HFFc6 (cell line): ENCODE data around the gene HEPH. TPM values are rescaled to one million over a fixed set of nuclear protein-coding genes. Genes with fewer than 3 reads are reported as not detected.
"Not testable (repeated sequence)": the region's sequence is repeated elsewhere in the genome, so short reads cannot be mapped to it uniquely, and the experiment has no call there.

ENCODE experiments used
- DNase-seq: peaks from one replicate; pipeline ENCODE4 v3.0.0-alpha.2; 2018
- H3K27ac Mint-ChIP-seq: 2 replicates; pipeline ENCODE4 v1.8.0; 2020; ENCODE audit warnings: mild to moderate bottlenecking, mixed read lengths
- H3K27me3 Mint-ChIP-seq: 2 replicates; pipeline ENCODE4 v1.8.0; 2021; ENCODE audit warnings: mild to moderate bottlenecking, moderate library complexity, mixed read lengths; ENCODE audit not compliant: insufficient read depth
- H3K36me3 Mint-ChIP-seq: 2 replicates; pipeline ENCODE4 v1.8.0; 2021; ENCODE audit warnings: low read depth, mixed read lengths
- H3K4me1 Mint-ChIP-seq: 2 replicates; pipeline ENCODE4 v1.8.0; 2020; ENCODE audit warnings: low read depth, mixed read lengths
- H3K4me3 Mint-ChIP-seq: 2 replicates; pipeline ENCODE4 v1.8.0; 2020; ENCODE audit warnings: mild to moderate bottlenecking, moderate library complexity, mixed read lengths
- H3K9me3 Mint-ChIP-seq: 2 replicates; pipeline ENCODE4 v1.8.0; 2020; ENCODE audit warnings: mild to moderate bottlenecking, mixed read lengths
- long read RNA-seq: library from polyadenylated mRNA; unstranded; transcript quantifications from one replicate; pipeline ENCODE4 v2.0.0, GENCODE V29; 2019
- total RNA-seq, 6 experiments: library from RNA; stranded (reverse); fragmentation: NEBNext Ultra II Directional; extraction: Animal tissue kit (Norgen Biotek cat#: 25700); gene quantifications; 2 replicates in 1 of 6; 3 replicates in 5 of 6; pipeline ENCODE4 v1.2.3, GENCODE V29; 2021
- TF ChIP-seq, protein P1 (sequence below): fragments of 200-600 bp; sonication (generic); IDR thresholded peaks from 2 replicates; pipeline ENCODE4 v1.5.0; 2021; ENCODE audit warnings: antibody characterized with exemption, mild to moderate bottlenecking

Gene HEPH
- total RNA-seq, result not detected
- long read RNA-seq, result 0 reads

DNA sequence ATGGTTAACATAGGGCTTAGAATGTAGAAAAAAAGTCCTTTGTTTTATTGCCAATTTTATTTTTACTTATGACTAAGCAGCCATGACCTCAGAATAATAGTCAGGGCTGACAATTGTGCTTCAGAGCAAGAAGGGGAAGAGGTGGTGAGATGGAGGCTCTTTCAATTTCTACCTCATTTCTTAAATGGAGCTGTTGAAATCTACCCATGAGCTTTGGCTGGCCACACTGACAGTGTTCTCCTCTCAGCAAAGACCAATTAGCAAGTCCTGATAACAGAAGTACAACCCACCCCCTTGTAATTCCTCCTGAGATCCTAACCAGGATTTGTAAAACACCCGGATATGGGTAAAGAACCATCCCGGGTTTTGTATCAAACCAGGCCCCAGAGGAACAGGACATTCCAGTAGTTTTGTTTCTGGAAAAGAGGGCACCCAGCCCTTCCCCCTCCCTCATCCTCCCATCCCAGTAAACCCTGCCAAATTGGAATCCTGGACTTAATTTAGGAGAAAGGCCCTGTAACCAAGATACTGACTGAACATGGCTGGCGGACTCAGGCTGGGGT, at the start of gene HEPH:
Gene HEPH, plus strand, starts transcription at position 399 of the 563 bp plus-strand sequence. CDS start 6,324 bp downstream, outside the sequence.
- no peaks in the 10 kb centered on the region for H3K36me3 Mint-ChIP-seq
- H3K4me3 Mint-ChIP-seq, result no peak within 1 kb of the TSS
- no peak within 1 kb of the TSS for H3K27ac Mint-ChIP-seq
- H3K4me1 Mint-ChIP-seq, result no peaks in the 10 kb centered on the region
- TF ChIP-seq, protein P1, sequence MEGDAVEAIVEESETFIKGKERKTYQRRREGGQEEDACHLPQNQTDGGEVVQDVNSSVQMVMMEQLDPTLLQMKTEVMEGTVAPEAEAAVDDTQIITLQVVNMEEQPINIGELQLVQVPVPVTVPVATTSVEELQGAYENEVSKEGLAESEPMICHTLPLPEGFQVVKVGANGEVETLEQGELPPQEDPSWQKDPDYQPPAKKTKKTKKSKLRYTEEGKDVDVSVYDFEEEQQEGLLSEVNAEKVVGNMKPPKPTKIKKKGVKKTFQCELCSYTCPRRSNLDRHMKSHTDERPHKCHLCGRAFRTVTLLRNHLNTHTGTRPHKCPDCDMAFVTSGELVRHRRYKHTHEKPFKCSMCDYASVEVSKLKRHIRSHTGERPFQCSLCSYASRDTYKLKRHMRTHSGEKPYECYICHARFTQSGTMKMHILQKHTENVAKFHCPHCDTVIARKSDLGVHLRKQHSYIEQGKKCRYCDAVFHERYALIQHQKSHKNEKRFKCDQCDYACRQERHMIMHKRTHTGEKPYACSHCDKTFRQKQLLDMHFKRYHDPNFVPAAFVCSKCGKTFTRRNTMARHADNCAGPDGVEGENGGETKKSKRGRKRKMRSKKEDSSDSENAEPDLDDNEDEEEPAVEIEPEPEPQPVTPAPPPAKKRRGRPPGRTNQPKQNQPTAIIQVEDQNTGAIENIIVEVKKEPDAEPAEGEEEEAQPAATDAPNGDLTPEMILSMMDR, result no peak
- no peaks in the 10 kb centered on the region for H3K9me3 Mint-ChIP-seq
- no peak for DNase-seq
- no peaks in the 10 kb centered on the region for H3K27me3 Mint-ChIP-seq

DNA sequence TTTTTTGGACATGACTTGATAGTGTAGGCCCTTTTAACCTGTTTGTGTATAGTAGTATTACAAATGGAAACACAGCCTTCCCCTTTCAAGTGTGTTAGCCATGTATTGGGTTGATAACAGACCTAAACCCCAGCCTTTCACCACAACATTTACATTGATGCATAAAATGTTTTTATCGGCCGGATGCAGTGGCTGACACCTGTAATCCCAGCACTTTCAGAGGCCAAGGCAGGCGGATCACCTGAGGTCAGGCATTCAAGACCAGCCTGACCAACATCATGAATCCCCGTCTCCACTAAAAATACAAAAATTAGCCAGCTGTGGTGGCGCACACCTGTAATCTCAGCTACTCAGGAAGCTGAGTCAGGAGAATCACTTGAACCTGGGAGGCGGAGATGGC, 45.3 kb upstream of the HEPH start:
- not testable (repeated sequence) for H3K4me3 Mint-ChIP-seq, H3K27me3 Mint-ChIP-seq, DNase-seq, H3K9me3 Mint-ChIP-seq, H3K27ac Mint-ChIP-seq, H3K4me1 Mint-ChIP-seq, H3K36me3 Mint-ChIP-seq

DNA sequence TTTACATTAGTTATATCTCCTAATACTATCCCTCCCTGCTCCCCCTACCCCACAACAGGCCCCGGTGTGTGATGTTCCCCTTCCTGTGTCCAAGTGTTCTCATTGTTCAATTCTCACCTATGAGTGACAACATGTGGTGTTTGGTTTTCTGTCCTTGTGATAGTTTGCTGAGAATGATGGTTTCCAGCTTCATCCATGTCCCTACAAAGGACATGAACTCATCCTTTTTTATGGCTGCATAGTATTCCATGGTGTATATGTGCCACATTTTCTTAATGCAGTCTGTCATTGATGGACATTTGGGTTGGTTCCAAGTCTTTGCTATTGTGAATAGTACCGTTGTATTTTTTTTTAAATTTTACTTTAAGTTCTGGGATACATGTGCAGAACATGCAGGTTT, 42.7 kb upstream of the HEPH start:
- H3K27ac Mint-ChIP-seq, H3K36me3 Mint-ChIP-seq, H3K9me3 Mint-ChIP-seq, H3K27me3 Mint-ChIP-seq, H3K4me1 Mint-ChIP-seq, DNase-seq, H3K4me3 Mint-ChIP-seq: not testable (repeated sequence)

- peaks cover 2% of the 10 kb centered on the region; the same call in 1 of the 2 replicates for H3K27me3 Mint-ChIP-seq
- DNase-seq, result no peak
- H3K27ac Mint-ChIP-seq, result no peak overlapping the region
- H3K4me3 Mint-ChIP-seq, result no peak overlapping the region
- no peaks in the 10 kb centered on the region for H3K36me3 Mint-ChIP-seq
- H3K4me1 Mint-ChIP-seq, result no peaks in the 10 kb centered on the region
- TF ChIP-seq, protein P1, result no peak
- H3K9me3 Mint-ChIP-seq, result peaks cover 4% of the 10 kb centered on the region
Observed at GRCh38 chrX:66126662-66127061, 37.4 kb upstream of the HEPH start.

GRCh38 chrX:66130469-66130868, 33.6 kb upstream of the HEPH start:
- Mint-ChIP-seq H3K4me1 (no peaks in the 10 kb centered on the region), H3K27me3 (peaks cover 2% of the 10 kb centered on the region; the same call in 1 of the 2 replicates), H3K4me3 (no peak overlapping the region), H3K9me3 (peaks cover 2% of the 10 kb centered on the region; the same call in 1 of the 2 replicates), H3K27ac (no peak overlapping the region), H3K36me3 (no peaks in the 10 kb centered on the region)
- DNase-seq, result no peak
- TF ChIP-seq, protein P1, result no peak

DNA sequence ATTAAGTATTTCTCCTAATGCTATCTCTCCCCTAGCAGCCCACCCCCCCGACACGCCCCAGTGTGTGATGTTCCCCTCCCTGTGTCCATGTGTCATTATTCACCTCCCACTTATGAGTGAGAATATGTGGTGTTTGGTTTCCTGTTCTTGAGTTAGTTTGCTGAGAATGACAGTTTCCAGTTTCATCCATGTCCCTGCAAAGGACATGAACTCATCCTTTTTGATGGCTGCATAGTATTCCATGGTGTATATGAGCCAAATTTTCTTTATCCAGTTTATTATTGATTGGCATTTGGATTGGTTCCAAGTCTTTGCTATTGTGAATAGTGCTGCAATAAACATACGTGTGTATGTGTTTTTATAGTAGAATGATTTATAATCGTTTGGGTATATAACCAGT, 28.8 kb upstream of the HEPH start:
- not testable (repeated sequence) for H3K27me3 Mint-ChIP-seq, H3K4me3 Mint-ChIP-seq, H3K36me3 Mint-ChIP-seq, H3K9me3 Mint-ChIP-seq, DNase-seq, H3K27ac Mint-ChIP-seq, H3K4me1 Mint-ChIP-seq

- H3K4me1 Mint-ChIP-seq, result no peaks in the 10 kb centered on the region
- no peaks in the 10 kb centered on the region for H3K27me3 Mint-ChIP-seq
- no peak overlapping the region for H3K4me3 Mint-ChIP-seq
- H3K36me3 Mint-ChIP-seq, result no peaks in the 10 kb centered on the region
- no peaks in the 10 kb centered on the region for H3K9me3 Mint-ChIP-seq
- no peak for DNase-seq
- TF ChIP-seq, protein P1, result no peak
- no peak overlapping the region for H3K27ac Mint-ChIP-seq
Observed at GRCh38 chrX:66142351-66142750, 21.7 kb upstream of the HEPH start.
